Upper lobe of left lung (tissue), 6 donors: ENCODE measurements around the gene IRF2BP1. TPM values are rescaled to one million over a fixed set of nuclear protein-coding genes. Genes with fewer than 3 reads are reported as not detected.
A peak's percentile ranks its signal among the peaks of the same experiment; 100 is the strongest.

Experiments used
- ATAC-seq, 2 donors: fragments of 200-7000 bp; cut with Tn5 transposase; one replicate each; pipeline ENCODE4 v1.9.1; 2022; ENCODE audit warnings: mild to moderate bottlenecking in 2 of 2, moderate library complexity in 2 of 2; ENCODE audit not compliant: low FRiP score in 2 of 2
- DNase-seq, 2 donors: peaks; one replicate each; pipeline ENCODE4 v3.0.0-alpha.2; 2019 to 2020
- H3K27ac ChIP-seq, 4 donors: fragments of 200-600 bp; sonication (generic); one replicate each; pipeline ENCODE4 v1.5.1; 2016 to 2019
- H3K27me3 ChIP-seq, 4 donors: fragments of 200-600 bp; sonication (generic); one replicate each; pipeline ENCODE4 v1.5.1; 2017 to 2019
- H3K36me3 ChIP-seq, 4 donors: fragments of 200-600 bp; sonication (generic); one replicate each; pipeline ENCODE4 v1.5.1; 2016 to 2019
- H3K4me1 ChIP-seq, 4 donors: fragments of 200-600 bp; sonication (generic); one replicate each; pipeline ENCODE4 v1.5.1; 2018 to 2019
- H3K4me3 ChIP-seq, 4 donors: fragments of 200-600 bp; sonication (generic); one replicate each; pipeline ENCODE4 v1.5.1; 2017 to 2019; ENCODE audit warnings: mild to moderate bottlenecking in 2 of 4, moderate library complexity in 1 of 4
- H3K9me3 ChIP-seq, 4 donors: fragments of 200-600 bp; sonication (generic); one replicate each; pipeline ENCODE4 v1.5.1; 2018 to 2019
- CTCF ChIP-seq, 6 experiments: fragments of 450-650 bp in 4 of 6; fragments of 200-600 bp in 2 of 6; sonication (generic) in 2 of 6; IDR thresholded peaks; one replicate each; pipeline ENCODE4 v1.5.1; 2016 to 2019; ENCODE audit warnings: antibody characterized with exemption in 6 of 6
- EP300 ChIP-seq, 4 donors: sonication (generic); formaldehyde crosslinking; IDR thresholded peaks; one replicate each; pipeline ENCODE4 v1.5.1; 2017; ENCODE audit warnings: antibody characterized with exemption in 4 of 4, control low read depth in 2 of 4
- POLR2A ChIP-seq, 4 donors: fragments of 450-650 bp; IDR thresholded peaks; one replicate each; pipeline ENCODE4 v1.5.1; 2016 to 2017; ENCODE audit warnings: antibody characterized with exemption in 4 of 4, mild to moderate bottlenecking in 2 of 4
- POLR2AphosphoS5 ChIP-seq, 2 donors: sonication (generic); formaldehyde crosslinking; IDR thresholded peaks; one replicate each; pipeline ENCODE4 v1.5.1; 2017; ENCODE audit warnings: antibody characterized with exemption in 2 of 2
- WGBS, 2 donors: methylation state at CpG; one replicate each; pipeline ENCODE4 v1.1.5; 2017 to 2018; 5-methylcytosine and 5-hydroxymethylcytosine counted together
- total RNA-seq, 6 donors: library from RNA; depleted of rRNA in 4 of 6; stranded (reverse); fragments of >200 nt in 4 of 6; gene quantifications; one replicate each; pipeline versions ENCODE4 v1.1.0 to v1.2.1, GENCODE V29; 2016 to 2021
- donor health status: DM: no; HTN: no; CAD: no; lungs with moderate emphysema.
- donor health status: DM: no; HTN: yes; CAD: no; lungs with severe emphysema.

Gene IRF2BP1
- total RNA-seq, 6 donors from 2014 or later = 23.2 to 36.5 (median 30.5) TPM

DNA sequence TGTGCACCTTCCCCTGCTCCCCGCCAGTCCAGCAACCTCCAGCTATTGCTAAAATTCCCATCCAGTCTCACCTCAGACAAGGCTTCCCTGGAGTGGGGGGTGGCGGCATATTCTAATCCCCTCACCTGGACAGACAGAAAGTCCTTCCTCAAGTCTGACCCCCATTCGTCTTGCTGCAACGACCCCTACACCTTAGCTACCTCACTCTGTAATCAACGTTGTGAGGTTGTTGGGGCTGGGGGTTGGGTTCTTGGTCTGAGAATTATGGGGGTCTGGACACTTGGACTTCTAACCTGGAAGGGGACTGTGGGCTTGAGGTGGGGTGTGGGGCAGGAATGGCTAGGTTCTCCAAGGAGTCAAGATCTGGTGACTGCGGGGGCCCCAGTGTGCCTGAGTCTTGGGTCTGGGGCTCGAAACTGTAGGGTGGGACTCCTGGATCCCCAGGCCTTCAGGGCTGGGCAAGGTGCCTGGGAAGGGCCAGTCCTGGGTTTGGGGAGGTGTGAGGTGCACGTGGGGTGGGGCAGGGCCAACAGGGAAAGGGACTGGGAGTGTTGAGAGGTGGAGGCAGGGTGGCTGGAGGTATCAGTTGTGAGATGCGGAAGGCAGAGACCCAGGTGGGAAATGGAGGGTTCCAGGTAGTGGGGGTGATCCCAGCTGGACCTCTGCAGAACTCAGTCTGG, 20.5 kb downstream of the IRF2BP1 start:
- no peak overlapping the region for H3K4me3 ChIP-seq
- no peak for TF ChIP-seq POLR2AphosphoS5 (IDR thresholded peaks at IDR 0.05)
- TF ChIP-seq EP300 (IDR thresholded peaks at IDR 0.05) = no peak
- TF ChIP-seq POLR2A (IDR thresholded peaks at IDR 0.05) = no peak
- no peak overlapping the region for H3K27ac ChIP-seq
- peaks cover 0 to 11% (median 5%) of the 10 kb centered on the region in 4 donors for H3K27me3 ChIP-seq
- WGBS, 2 donors = 73 to 79% methylated on average over 7 to 9 of the region's 9 CpGs
- H3K4me1 ChIP-seq = peaks cover 17 to 33% (median 27%) of the 10 kb centered on the region in 4 donors
- DNase-seq (no peak), ATAC-seq (no peak)
- H3K36me3 ChIP-seq = no peaks in the 10 kb centered on the region
- H3K9me3 ChIP-seq = no peaks in the 10 kb centered on the region

- H3K4me1 ChIP-seq = peaks cover 17 to 33% (median 27%) of the 10 kb centered on the region in 4 donors
- no peak for TF ChIP-seq EP300 (IDR thresholded peaks at IDR 0.05)
- no peak for TF ChIP-seq CTCF (IDR thresholded peaks at IDR 0.05)
- TF ChIP-seq POLR2AphosphoS5 (IDR thresholded peaks at IDR 0.05) = no peak
- TF ChIP-seq POLR2A (IDR thresholded peaks at IDR 0.05) = no peak
- DNase-seq = no peak
- H3K9me3 ChIP-seq = no peaks in the 10 kb centered on the region
- 40 to 49% methylated on average over 12 of the region's 12 CpGs for WGBS, 2 donors
- no peak for ATAC-seq
- no peak overlapping the region for H3K27ac ChIP-seq
- H3K27me3 ChIP-seq = peaks cover 0 to 11% (median 5%) of the 10 kb centered on the region in 4 donors
- peaks cover 0 to under 1% (median under 1%) of the 10 kb centered on the region in 4 donors for H3K36me3 ChIP-seq
- peak overlapping the region in 3 of 4 donors; percentile 78 to 89 (median 86) for H3K4me3 ChIP-seq
Observed at GRCh38 chr19:45864629-45865082, 21.3 kb downstream of the IRF2BP1 start.

DNA sequence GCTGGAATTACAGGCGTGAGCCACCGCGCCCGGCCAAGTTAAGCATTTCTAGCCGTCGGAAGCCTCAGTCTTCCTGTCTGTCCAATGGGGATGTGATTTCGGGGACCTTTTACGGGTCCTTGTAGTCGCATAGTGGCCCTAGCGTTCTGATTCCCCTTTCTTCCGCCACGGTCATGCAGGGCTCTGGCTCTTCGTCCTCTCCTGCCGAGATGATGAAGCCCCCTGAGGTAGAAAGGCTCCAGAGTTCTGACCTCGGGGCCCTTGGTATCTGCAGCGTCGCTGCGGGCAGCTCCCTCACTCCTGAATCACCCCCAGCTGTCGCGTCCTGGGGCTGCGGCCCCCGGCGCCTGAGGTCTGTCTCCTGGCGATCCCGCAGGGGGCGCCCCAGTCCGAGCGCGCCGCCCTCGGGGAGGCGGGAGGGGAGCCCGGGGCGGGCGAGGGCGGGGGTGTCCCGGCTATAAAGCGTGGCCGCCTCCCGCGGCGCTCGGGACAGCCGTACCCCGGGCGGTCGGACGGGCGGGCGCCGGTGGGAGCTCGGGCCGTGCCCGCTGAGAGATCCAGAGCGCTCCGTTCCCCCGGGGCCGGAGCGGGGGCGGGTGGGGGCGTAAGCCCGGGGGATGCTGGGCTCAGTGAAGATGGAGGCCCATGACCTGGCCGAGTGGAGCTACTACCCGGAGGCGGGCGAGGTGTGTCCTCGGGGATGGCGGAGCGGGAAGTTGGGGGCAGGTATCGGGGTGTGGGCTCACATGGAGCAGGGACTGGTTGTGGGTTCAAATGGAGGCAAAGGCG, 21.9 kb downstream of the IRF2BP1 start, which contains the start of gene FOXA3:
Gene FOXA3 (plus strand): TSS at position 487 of the 789 bp plus-strand sequence. CDS start 131 bp downstream, at position 618.
- Histone ChIP-seq H3K4me3 (peak within 1 kb of the TSS in 3 of 4 donors; percentile 78 to 89 (median 86)), H3K36me3 (peaks cover 0 to 7% (median 3%) of the 10 kb centered on the region in 4 donors), H3K27me3 (peaks cover 0 to 11% (median 5%) of the 10 kb centered on the region in 4 donors), H3K4me1 (peaks cover 17 to 33% (median 27%) of the 10 kb centered on the region in 4 donors), H3K9me3 (no peaks in the 10 kb centered on the region), H3K27ac (peak within 1 kb of the TSS in 1 of 4 donors; percentile 94)
- ATAC-seq (peak; percentile 68 to 79), DNase-seq (peak; percentile 58 to 93)
- peak; percentile 63 to 86 (median 71) for TF ChIP-seq CTCF (IDR thresholded peaks at IDR 0.05)
- no peak for TF ChIP-seq EP300 (IDR thresholded peaks at IDR 0.05)
- 6 to 14% methylated on average over 18 to 30 of the region's 71 CpGs for WGBS, 2 donors

DNA sequence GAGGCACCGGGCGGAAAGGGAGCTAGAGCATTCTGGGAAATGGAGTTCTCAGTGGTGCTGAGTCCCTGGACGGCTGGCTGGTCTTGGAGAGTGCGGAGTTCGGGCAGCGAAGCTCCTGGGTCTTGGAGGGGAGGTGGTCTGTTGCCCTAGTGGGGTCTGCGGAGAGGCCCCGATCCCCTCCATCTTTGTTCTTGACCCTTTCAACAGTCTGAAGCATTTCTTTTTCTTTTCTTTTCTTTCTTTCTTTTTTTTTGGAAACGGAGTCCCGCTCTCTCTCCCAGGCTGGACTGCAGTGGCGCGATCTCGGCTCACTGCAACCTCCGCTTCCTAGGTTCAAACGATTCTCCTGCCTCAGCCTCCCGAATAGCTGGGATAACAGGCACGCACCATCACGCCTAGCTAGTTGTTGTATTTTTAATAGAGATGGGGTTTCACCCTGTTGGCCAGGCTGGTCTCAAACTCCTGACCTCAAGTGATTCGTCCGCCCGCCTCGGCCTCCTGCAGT, 22.6 kb downstream of the IRF2BP1 start:
- Histone ChIP-seq H3K4me3 (peak overlapping the region in 3 of 4 donors; percentile 78 to 89 (median 86)), H3K36me3 (peaks cover 0 to 13% (median 6%) of the 10 kb centered on the region in 4 donors), H3K27me3 (peaks cover 0 to 11% (median 5%) of the 10 kb centered on the region in 4 donors), H3K4me1 (peaks cover 17 to 33% (median 27%) of the 10 kb centered on the region in 4 donors), H3K9me3 (no peaks in the 10 kb centered on the region), H3K27ac (peak overlapping the region in 1 of 4 donors; percentile 94)
- TF ChIP-seq EP300 (IDR thresholded peaks at IDR 0.05) (no peak), CTCF (IDR thresholded peaks at IDR 0.05) (no peak), POLR2AphosphoS5 (IDR thresholded peaks at IDR 0.05) (no peak), POLR2A (IDR thresholded peaks at IDR 0.05) (no peak)
- DNase-seq = no peak
- ATAC-seq = no peak
- WGBS, 2 donors = 3 to 4% methylated on average over 22 of the region's 22 CpGs
